HCT116 (cell line): Measurements from ENCODE around the gene LIN7A. TPM values are rescaled to one million over a fixed set of nuclear protein-coding genes. Genes with fewer than 3 reads are reported as not detected.

Experiments used
- ATAC-seq: fragments of 200-7000 bp; cut with Tn5 transposase; 2 replicates; pipeline ENCODE4 v1.9.1; 2020; ENCODE audit warnings: mild to moderate bottlenecking, moderate library complexity
- BruUV-seq: library from RNA; stranded (reverse); fragments of 400-500 nt; replicated peaks from 2 replicates; lab custom pipeline; 2021; lab: Mats Ljungman, UMichigan
- CTCF ChIA-PET: fragments of 300-600 bp; sonication (Branson Sonifier 250); formaldehyde crosslinking; loops from one replicate; lab custom pipeline; 2021; ENCODE audit warnings: antibody characterized with exemption; lab: Charles Lee
- POLR2A ChIA-PET: fragments of 300-600, 350-600 bp; sonication (Branson Sonifier 250); formaldehyde crosslinking; loops from one replicate; lab custom pipeline; 2021; ENCODE audit warnings: antibody characterized with exemption; lab: Charles Lee
- RAD21 ChIA-PET, 2 experiments: fragments of 300-600 bp; sonication (Branson Sonifier 250); formaldehyde crosslinking; loops; one replicate each; lab custom pipeline; 2023; ENCODE audit warnings: low total read pairs in 2 of 2; ENCODE audit not compliant: uncharacterized antibody in 2 of 2, unreplicated experiment in 2 of 2, low non-redundant PET in 1 of 2; lab: Charles Lee
- DNase-seq: peaks from one replicate; pipeline ENCODE4 v3.0.0-alpha.2; 2010; ENCODE audit warnings: low read depth, low spot score
- H2AFZ ChIP-seq: fragments of 200-600 bp; shearing (Covaris generic), sonication (generic); 2 replicates; pipeline ENCODE4 v1.6.1; 2017; ENCODE audit warnings: low read depth, mixed run types, mixed read lengths, antibody characterized with exemption, low read length; ENCODE audit not compliant: poor library complexity, severe bottlenecking
- H3K27ac ChIP-seq: 2 replicates; pipeline ENCODE4 v1.5.1; 2012; ENCODE audit warnings: low read depth, low read length
- H3K27me3 ChIP-seq: fragments of 200-600 bp; sonication (generic); 2 replicates; pipeline ENCODE4 v1.6.1; 2016; ENCODE audit warnings: mixed run types, low read length, mixed read lengths; ENCODE audit not compliant: insufficient read depth
- H3K36me3 ChIP-seq, 2 experiments: fragments of 200-500 bp in 1 of 2; fragments of 200-600 bp in 1 of 2; sonication (Bioruptor generic) in 1 of 2; sonication (generic) in 1 of 2; 2 replicates each; pipeline versions ENCODE4 v1.5.1 to v1.6.1; 2014 to 2016; ENCODE audit warnings: low read length in 2 of 2, inconsistent platforms in 1 of 2, mixed read lengths in 1 of 2, mixed run types in 1 of 2; ENCODE audit not compliant: insufficient read depth in 2 of 2, control insufficient read depth in 1 of 2
- H3K4me1 ChIP-seq, 2 experiments: fragments of 200-600 bp in 1 of 2; sonication (generic) in 1 of 2; 2 replicates each; pipeline versions ENCODE4 v1.5.1 to v1.6.1; 2012 to 2017; ENCODE audit warnings: low read length in 2 of 2, inconsistent platforms in 1 of 2, mild to moderate bottlenecking in 1 of 2, mixed read lengths in 1 of 2, mixed run types in 1 of 2, moderate library complexity in 1 of 2; ENCODE audit not compliant: insufficient read depth in 2 of 2, control insufficient read depth in 1 of 2
- H3K4me2 ChIP-seq: fragments of 200-600 bp; sonication (generic); 2 replicates; pipeline ENCODE4 v1.6.1; 2017; ENCODE audit warnings: mixed run types, low read length, mixed read lengths
- H3K4me3 ChIP-seq, 2 experiments: fragments of 200-600 bp in 1 of 2; sonication (generic) in 1 of 2; replicated peaks in 1 of 2; 2 replicates each; pipeline ENCODE4 v1.5.1; 2011 to 2016; ENCODE audit warnings: low read length in 2 of 2, control low read depth in 1 of 2, low read depth in 1 of 2, mild to moderate bottlenecking in 1 of 2, mixed read lengths in 1 of 2, mixed run types in 1 of 2
- H3K79me2 ChIP-seq: fragments of 200-600 bp; sonication (generic); 2 replicates; pipeline ENCODE4 v1.6.1; 2017; ENCODE audit warnings: mild to moderate bottlenecking, mixed run types, low read length, moderate library complexity, mixed read lengths; ENCODE audit not compliant: insufficient read depth
- H3K9ac ChIP-seq: fragments of 200-600 bp; sonication (generic); 2 replicates; pipeline ENCODE4 v1.6.1; 2016; ENCODE audit warnings: low read length, mixed read lengths
- H3K9me2 ChIP-seq: fragments of 200-600 bp; sonication (generic), shearing (Covaris generic); 2 replicates; pipeline ENCODE4 v1.6.1; 2017; ENCODE audit warnings: mixed run types, mild to moderate bottlenecking, moderate library complexity; ENCODE audit not compliant: insufficient read depth
- H3K9me3 ChIP-seq, 2 experiments: fragments of 200-500 bp in 1 of 2; fragments of 200-600 bp in 1 of 2; sonication (Bioruptor generic) in 1 of 2; sonication (generic) in 1 of 2; 2 replicates each; pipeline ENCODE4 v1.6.1; 2014 to 2017; ENCODE audit warnings: low read length in 2 of 2, mixed read lengths in 2 of 2, inconsistent platforms in 1 of 2, low read depth in 1 of 2, mild to moderate bottlenecking in 1 of 2, mixed run types in 1 of 2, moderate library complexity in 1 of 2; ENCODE audit not compliant: control insufficient read depth in 1 of 2, insufficient read depth in 1 of 2
- H4K20me1 ChIP-seq: fragments of 200-600 bp; sonication (generic), shearing (Covaris generic); 2 replicates; pipeline ENCODE4 v1.6.1; 2017; ENCODE audit warnings: mixed run types, mild to moderate bottlenecking, moderate library complexity; ENCODE audit not compliant: insufficient read depth
- CEBPB ChIP-seq: IDR thresholded peaks from 2 replicates; pipeline ENCODE4 v1.6.1; 2012; ENCODE audit warnings: low read depth
- ELF1 ChIP-seq: IDR thresholded peaks from 2 replicates; pipeline ENCODE4 v1.6.1; 2012; ENCODE audit warnings: low read depth, borderline replicate concordance
- EZH2phosphoT487 ChIP-seq: fragments of 200-600 bp; IDR thresholded peaks from 2 replicates; pipeline ENCODE4 v1.6.1; 2018; ENCODE audit warnings: antibody characterized with exemption, borderline replicate concordance
- POLR2AphosphoS5 ChIP-seq: IDR thresholded peaks from 2 replicates; pipeline ENCODE4 v1.6.1; 2011; ENCODE audit warnings: mild to moderate bottlenecking, low read depth, low read length, moderate library complexity
- SP1 ChIP-seq: IDR thresholded peaks from 2 replicates; pipeline ENCODE4 v1.6.1; 2012; ENCODE audit warnings: low read depth
- SRF ChIP-seq: IDR thresholded peaks from 2 replicates; pipeline ENCODE4 v1.6.1; 2012; ENCODE audit warnings: low read depth
- ZFX ChIP-seq: fragments of 450-650 bp; IDR thresholded peaks from 2 replicates; pipeline ENCODE4 v1.6.1; 2017
- intact Hi-C: fragments of 100-400 bp; cut with micrococcal nuclease; formaldehyde crosslinking; loops from 2 replicates; pipeline ENCODE4 v1.10.0; 2022
- total RNA-seq: library from RNA; stranded (reverse); gene quantifications from one replicate; pipeline ENCODE4 v1.2.1, GENCODE V29; 2021; ENCODE audit not compliant: unreplicated experiment
- TF ChIP-seq, protein P1 (sequence below): IDR thresholded peaks from 2 replicates; pipeline ENCODE4 v1.6.1; 2012
- TF ChIP-seq, protein P2 (sequence below): IDR thresholded peaks from 2 replicates; pipeline ENCODE4 v1.6.1; 2012; ENCODE audit warnings: low read depth
- TF ChIP-seq, protein P3 (sequence below): IDR thresholded peaks from 2 replicates; pipeline ENCODE4 v1.6.1; 2012
- TF ChIP-seq, protein P4 (sequence below), 3 experiments: fragments of 200-600 bp in 1 of 3; sonication (generic) in 1 of 3; IDR thresholded peaks in 2 of 3; conservative IDR thresholded peaks in 1 of 3; 2 replicates each; pipeline ENCODE4 v1.5.1; 2012 to 2017; ENCODE audit warnings: low read depth in 2 of 3, low read length in 2 of 3, antibody characterized with exemption in 1 of 3, borderline replicate concordance in 1 of 3, control low read depth in 1 of 3, mild to moderate bottlenecking in 1 of 3, mixed read lengths in 1 of 3, mixed run types in 1 of 3, moderate library complexity in 1 of 3; ENCODE audit not compliant: insufficient read depth in 1 of 3

The LIN7A gene
- total RNA-seq, 1 experiment from 2014 or later, result 1.5 TPM

DNA sequence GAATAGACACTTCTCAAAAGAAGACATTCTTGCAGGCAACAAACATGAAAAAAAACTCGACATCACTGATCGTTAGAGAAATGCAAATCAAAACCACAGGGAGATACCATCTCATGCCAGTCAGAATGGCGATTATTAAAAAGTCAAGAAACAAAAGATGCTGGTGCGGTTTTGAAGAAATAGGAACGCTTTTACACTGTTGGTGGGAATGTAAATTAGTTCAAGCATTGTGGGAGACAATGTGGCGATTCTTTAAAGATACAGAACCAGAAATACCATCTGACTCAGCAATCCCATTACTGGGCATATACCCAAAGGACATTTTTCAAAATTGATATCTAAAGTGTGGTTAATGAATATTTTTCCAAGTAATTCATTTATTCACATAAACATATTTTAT lies 39.6 kb upstream of the LIN7A start:
- intact Hi-C loops, result no loop called here
- H3K27ac ChIP-seq, result no peak overlapping the region
- CTCF ChIA-PET, result no interaction called here
- DNase-seq (no peak), ATAC-seq (no peak)
- no peaks in the 10 kb centered on the region for H3K79me2 ChIP-seq
- TF ChIP-seq, protein P1, sequence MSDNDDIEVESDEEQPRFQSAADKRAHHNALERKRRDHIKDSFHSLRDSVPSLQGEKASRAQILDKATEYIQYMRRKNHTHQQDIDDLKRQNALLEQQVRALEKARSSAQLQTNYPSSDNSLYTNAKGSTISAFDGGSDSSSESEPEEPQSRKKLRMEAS, result no peak
- TF ChIP-seq SP1, result no peak
- TF ChIP-seq, protein P2, sequence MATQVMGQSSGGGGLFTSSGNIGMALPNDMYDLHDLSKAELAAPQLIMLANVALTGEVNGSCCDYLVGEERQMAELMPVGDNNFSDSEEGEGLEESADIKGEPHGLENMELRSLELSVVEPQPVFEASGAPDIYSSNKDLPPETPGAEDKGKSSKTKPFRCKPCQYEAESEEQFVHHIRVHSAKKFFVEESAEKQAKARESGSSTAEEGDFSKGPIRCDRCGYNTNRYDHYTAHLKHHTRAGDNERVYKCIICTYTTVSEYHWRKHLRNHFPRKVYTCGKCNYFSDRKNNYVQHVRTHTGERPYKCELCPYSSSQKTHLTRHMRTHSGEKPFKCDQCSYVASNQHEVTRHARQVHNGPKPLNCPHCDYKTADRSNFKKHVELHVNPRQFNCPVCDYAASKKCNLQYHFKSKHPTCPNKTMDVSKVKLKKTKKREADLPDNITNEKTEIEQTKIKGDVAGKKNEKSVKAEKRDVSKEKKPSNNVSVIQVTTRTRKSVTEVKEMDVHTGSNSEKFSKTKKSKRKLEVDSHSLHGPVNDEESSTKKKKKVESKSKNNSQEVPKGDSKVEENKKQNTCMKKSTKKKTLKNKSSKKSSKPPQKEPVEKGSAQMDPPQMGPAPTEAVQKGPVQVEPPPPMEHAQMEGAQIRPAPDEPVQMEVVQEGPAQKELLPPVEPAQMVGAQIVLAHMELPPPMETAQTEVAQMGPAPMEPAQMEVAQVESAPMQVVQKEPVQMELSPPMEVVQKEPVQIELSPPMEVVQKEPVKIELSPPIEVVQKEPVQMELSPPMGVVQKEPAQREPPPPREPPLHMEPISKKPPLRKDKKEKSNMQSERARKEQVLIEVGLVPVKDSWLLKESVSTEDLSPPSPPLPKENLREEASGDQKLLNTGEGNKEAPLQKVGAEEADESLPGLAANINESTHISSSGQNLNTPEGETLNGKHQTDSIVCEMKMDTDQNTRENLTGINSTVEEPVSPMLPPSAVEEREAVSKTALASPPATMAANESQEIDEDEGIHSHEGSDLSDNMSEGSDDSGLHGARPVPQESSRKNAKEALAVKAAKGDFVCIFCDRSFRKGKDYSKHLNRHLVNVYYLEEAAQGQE, result no peak
- TF ChIP-seq ZFX, result no peak
- 0 out of 2 replicates have a peak, but pooled peaks cover 3% of the 10 kb centered on the region for H3K27me3 ChIP-seq
- H3K9me3 ChIP-seq, result no peaks in the 10 kb centered on the region
- H3K4me1 ChIP-seq, result no peaks in the 10 kb centered on the region
- no peak overlapping the region for H3K9ac ChIP-seq
- no peaks in the 10 kb centered on the region for H3K36me3 ChIP-seq
- POLR2A ChIA-PET, result no interaction called here
- no peaks in the 10 kb centered on the region for H3K9me2 ChIP-seq
- BruUV-seq, result no TSS peak
- no peak overlapping the region for H3K4me3 ChIP-seq
- no peak overlapping the region for H2AFZ ChIP-seq
- RAD21 ChIA-PET, result no interaction called here
- H3K4me2 ChIP-seq, result no peak overlapping the region
- no peaks in the 10 kb centered on the region for H4K20me1 ChIP-seq

DNA sequence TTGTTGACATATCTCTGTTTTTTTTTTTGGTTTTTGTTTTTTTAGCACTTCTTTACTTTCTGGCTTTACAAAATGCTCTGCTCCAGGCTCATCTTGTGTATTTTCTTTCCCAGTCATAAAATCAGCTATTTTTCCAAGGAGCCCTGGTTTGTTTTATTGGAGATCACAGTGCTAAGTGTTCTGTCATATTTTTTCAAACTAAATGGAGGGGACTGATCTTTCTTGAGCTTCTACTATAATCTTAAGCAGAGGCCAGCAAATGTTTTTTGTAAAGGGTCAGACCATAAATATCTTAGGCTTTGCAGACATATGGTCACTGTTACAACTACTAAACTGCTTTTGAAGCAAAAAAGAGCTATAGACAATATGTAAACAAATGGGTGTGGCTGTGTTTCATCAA lies 30.6 kb upstream of the LIN7A start:
- Histone ChIP-seq H3K79me2 (no peaks in the 10 kb centered on the region), H3K36me3 (no peaks in the 10 kb centered on the region), H3K9me2 (no peaks in the 10 kb centered on the region), H3K9me3 (no peaks in the 10 kb centered on the region), H2AFZ (no peak overlapping the region), H4K20me1 (no peaks in the 10 kb centered on the region), H3K27me3 (no peaks in the 10 kb centered on the region), H3K4me2 (no peak overlapping the region), H3K4me3 (no peak overlapping the region), H3K4me1 (no peaks in the 10 kb centered on the region), H3K27ac (no peak overlapping the region), H3K9ac (no peak overlapping the region)
- DNase-seq (no peak), ATAC-seq (no peak)
- no TSS peak for BruUV-seq
- ChIA-PET CTCF (no interaction called here), RAD21 (no interaction called here), POLR2A (no interaction called here)
- intact Hi-C loops, result no loop called here
- TF ChIP-seq, protein P1, result no peak
- TF ChIP-seq, protein P3, sequence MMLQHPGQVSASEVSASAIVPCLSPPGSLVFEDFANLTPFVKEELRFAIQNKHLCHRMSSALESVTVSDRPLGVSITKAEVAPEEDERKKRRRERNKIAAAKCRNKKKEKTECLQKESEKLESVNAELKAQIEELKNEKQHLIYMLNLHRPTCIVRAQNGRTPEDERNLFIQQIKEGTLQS, result no peak
- TF ChIP-seq CEBPB, result no peak
- no peak for TF ChIP-seq SRF
- no peak for TF ChIP-seq ELF1
- no peak for TF ChIP-seq SP1
- no peak for TF ChIP-seq EZH2phosphoT487
- no peak for TF ChIP-seq POLR2AphosphoS5
- TF ChIP-seq, protein P4, sequence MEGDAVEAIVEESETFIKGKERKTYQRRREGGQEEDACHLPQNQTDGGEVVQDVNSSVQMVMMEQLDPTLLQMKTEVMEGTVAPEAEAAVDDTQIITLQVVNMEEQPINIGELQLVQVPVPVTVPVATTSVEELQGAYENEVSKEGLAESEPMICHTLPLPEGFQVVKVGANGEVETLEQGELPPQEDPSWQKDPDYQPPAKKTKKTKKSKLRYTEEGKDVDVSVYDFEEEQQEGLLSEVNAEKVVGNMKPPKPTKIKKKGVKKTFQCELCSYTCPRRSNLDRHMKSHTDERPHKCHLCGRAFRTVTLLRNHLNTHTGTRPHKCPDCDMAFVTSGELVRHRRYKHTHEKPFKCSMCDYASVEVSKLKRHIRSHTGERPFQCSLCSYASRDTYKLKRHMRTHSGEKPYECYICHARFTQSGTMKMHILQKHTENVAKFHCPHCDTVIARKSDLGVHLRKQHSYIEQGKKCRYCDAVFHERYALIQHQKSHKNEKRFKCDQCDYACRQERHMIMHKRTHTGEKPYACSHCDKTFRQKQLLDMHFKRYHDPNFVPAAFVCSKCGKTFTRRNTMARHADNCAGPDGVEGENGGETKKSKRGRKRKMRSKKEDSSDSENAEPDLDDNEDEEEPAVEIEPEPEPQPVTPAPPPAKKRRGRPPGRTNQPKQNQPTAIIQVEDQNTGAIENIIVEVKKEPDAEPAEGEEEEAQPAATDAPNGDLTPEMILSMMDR (IDR thresholded peaks at IDR 0.05 in 2 of 3, conservative IDR thresholded peaks at IDR 0.05 in 1 of 3; ENCODE audit: borderline replicate concordance in 1 of 3, insufficient read depth in 1 of 3, low read depth in 2 of 3, low read length in 2 of 3), result no peak
